Limb (tissue), 2 donors: ENCODE data around the gene OR4C15.

Experiments
- DNase-seq, 2 donors: peaks; one replicate each; pipeline ENCODE4 v3.0.0-alpha.2; 2016; ENCODE audit errors: extremely low spot score in 2 of 2

OR4C15 gene

DNA sequence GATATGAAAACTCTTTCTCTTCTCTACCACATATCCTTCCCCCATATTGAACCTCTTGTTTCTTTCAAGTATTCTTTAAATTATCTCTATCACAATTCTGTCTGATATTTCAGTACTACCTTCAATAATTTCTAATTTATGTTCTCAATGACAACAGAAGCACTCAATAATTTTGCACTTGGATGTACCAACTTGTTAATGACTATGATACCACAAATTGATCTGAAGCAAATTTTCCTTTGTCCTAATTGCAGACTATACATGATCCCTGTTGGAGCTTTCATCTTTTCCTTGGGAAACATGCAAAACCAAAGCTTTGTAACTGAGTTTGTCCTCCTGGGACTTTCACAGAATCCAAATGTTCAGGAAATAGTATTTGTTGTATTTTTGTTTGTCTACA lies at the start of gene OR4C15:
OR4C15 (plus strand) TSS at position 301 of the 400 bp plus-strand sequence; CDS start at position 301, 0 bp downstream.
- no peak for DNase-seq

- no peak for DNase-seq
Measured at GRCh38 chr11:55571828-55572227, 17.6 kb downstream of the OR4C15 start, which contains the start of gene OR4C16. Gene OR4C16 (plus strand): TSS chr11:55572128. CDS start chr11:55572128, 0 bp downstream.

DNA sequence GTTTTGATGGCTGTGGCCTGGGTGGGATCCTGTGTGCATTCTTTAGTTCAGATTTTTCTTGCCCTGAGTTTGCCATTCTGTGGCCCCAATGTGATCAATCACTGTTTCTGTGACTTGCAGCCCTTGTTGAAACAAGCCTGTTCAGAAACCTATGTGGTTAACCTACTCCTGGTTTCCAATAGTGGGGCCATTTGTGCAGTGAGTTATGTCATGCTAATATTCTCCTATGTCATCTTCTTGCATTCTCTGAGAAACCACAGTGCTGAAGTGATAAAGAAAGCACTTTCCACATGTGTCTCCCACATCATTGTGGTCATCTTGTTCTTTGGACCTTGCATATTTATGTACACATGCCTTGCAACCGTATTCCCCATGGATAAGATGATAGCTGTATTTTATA lies 18.3 kb downstream of the OR4C15 start:
- no peak for DNase-seq
